T47D (cell line): ENCODE data around the gene BCLAF3.

ENCODE experiments used
- DNase-seq, 2 experiments: peaks; one replicate each; pipeline versions ENCODE4 v3.0.0 to v3.0.0-alpha.2; 2011 to 2012; ENCODE audit warnings: low read depth in 1 of 2, low spot score in 1 of 2
- JUND ChIP-seq: IDR thresholded peaks from 2 replicates; pipeline ENCODE4 v1.6.1; 2012; ENCODE audit warnings: low read depth
- in situ Hi-C: cut with HindIII; loops from 2 replicates; pipeline ENCODE4 v1.10.0; 2016; ENCODE audit warnings: low sequenced_read_pairs, low pct_unique_long_range_greater_than_20kb

BCLAF3 gene

DNA sequence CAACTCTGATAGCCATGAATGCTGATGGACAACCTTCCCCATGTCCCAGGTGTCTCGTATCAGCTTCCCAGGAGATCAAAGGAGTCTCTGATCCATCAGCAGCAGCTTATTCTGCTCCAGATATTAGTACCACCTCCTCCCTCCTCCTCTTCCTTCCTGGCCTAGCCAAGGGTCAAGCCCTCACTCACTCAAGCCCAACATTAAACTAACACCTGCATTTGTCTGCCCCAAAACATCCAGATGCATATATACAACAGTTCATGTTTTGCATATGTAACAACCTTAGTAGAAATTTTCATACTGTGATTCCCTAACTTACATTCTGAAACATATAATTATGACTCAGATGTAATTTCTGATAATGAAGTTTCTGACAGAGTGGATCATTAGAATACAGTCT, 29.9 kb downstream of the BCLAF3 start:
- DNase-seq: no peak
- TF ChIP-seq JUND: no peak
- in situ Hi-C loops: no loop called here

DNA sequence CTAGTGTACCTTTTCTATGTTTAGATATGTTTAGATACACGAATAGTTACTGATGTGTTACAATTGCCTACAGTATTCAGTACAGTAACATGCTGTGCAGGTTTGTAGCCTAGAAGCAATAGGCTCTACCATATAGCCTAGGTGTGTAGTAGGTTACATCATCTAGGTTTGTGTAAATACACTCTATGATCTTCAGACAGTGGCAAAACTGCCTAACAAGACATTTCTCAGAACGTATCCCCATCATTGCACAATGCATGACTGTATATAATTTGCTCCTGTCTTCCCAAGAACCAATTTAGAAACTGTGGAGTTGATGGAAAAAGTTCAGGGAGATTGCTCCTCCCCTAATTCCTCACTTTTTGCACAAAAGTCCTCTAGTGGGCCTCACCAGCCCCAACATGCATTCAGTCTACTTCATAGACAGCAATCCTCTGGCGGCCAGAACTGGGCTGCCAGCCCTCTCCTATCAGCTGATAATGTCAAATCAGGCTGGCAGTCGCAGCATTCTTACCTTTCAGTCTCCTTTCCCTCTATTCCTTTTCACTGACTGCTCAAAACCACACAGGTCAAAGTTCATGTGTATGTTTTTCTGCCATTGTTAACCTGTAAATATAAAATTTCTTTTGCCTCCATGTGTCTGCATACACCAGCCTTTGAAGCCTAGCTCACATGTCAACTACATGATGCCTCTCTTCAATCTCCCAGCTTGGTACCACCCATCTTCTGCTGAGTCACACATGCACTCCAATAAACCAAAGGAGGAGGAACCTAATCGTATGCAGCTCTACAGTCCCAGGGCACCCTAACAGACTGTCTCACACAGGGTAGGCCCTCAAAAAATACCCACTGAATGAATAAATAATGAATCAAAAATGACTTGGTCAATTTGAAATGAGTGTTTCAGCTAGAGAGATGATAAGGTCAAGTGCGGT, 32.0 kb downstream of the BCLAF3 start:
- in situ Hi-C loops: no loop called here
- no peak for DNase-seq
- TF ChIP-seq JUND: no peak

DNA sequence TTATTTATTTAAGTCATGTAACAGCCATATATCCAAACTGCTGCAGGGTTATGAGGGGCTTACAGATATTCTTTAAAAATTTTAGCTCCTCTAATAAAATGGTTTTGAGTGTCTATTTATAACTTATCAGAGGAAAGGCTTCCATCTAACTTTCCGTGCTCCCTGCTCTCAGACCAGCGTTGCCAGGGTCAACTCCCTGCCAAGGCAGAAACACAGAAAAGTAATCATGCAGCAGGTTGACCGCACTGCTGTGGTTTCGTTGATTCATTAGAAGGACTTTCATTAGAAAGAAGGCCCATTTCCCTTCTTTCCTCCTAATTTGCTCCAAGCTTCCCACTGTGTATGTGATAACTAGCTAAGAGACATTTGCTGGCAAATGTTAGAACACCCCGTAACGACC, 33.9 kb downstream of the BCLAF3 start:
- in situ Hi-C loops: no loop called here
- DNase-seq: no peak
- no peak for TF ChIP-seq JUND

DNA sequence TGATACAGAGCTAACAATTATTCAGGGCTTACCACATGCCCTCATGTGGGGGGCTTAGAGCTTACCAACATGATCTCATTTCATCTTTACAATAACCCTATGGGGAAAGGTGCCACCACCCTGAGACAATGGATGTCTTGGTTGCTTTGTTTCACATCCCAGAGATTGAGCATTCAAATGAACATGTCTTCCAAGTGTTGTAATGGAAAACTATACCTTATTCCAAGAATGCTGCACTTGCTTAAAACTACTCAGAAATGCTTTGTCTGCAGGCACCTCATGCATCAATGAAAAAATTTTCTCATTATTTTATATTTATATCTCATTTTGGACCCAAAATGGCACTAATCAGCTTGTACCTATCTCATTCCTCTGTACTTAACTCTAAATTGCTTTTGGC, 34.6 kb downstream of the BCLAF3 start:
- no peak for DNase-seq
- no peak for TF ChIP-seq JUND
- in situ Hi-C loops: no loop called here

DNA sequence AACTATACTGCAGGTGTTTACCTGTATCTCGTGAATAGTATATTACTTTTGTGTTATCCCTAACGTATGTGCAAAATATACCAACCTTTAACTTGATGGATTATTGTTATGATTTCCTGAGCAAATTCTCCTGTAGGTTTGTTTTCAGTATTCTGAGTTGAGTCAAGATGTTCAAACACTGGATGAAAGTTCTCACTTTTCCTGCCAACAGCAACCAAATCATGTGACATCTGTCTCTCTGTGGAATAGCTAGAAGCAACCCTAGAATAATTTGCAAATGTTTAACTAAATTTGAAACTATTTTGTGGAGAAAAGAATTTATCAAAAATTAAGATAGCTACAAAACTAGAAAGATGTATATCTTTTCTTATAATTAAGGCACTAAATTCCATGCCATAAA, 35.6 kb downstream of the BCLAF3 start:
- TF ChIP-seq JUND: no peak
- in situ Hi-C loops: no loop called here
- no peak for DNase-seq

- DNase-seq: no peak
- no peak for TF ChIP-seq JUND
- in situ Hi-C loops: no loop called here
These were observed 36.3 kb downstream of the BCLAF3 start for GRCh38 chrX:19954335-19955096.

- TF ChIP-seq JUND: no peak
- DNase-seq: no peak
- in situ Hi-C loops: no loop called here
These were observed 37.7 kb downstream of the BCLAF3 start for GRCh38 chrX:19953145-19953544.

GRCh38 chrX:19949340-19949739, 41.5 kb downstream of the BCLAF3 start:
- DNase-seq: no peak
- TF ChIP-seq JUND: no peak
- in situ Hi-C loops: no loop called here

DNA sequence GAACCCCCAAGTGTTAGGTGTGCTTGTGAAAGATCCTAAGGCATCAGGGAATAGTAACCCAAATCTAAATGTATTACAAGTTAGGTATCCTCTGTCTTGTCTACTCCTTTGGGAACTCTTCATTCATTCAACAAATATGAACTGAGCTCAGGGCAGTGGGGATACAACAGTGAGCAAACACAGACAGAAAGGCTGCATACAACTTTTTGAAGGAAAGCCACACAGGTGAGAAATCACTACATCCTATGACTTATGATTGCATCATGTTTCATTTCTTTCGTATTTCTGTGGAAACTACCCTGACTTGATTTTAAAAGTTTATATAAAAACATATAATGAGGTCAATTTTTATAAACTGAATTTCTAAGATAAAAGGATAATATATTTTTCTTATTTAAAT, 43.2 kb downstream of the BCLAF3 start:
- in situ Hi-C loops: no loop called here
- DNase-seq: no peak
- TF ChIP-seq JUND: no peak
